ENCODE measurements around the gene GRID1. TPM values are rescaled to one million over a fixed set of nuclear protein-coding genes. Genes with fewer than 3 reads are reported as not detected.

GRID1 gene
- total RNA-seq, 1 donor from 2014 or later = under 0.01 TPM

DNA sequence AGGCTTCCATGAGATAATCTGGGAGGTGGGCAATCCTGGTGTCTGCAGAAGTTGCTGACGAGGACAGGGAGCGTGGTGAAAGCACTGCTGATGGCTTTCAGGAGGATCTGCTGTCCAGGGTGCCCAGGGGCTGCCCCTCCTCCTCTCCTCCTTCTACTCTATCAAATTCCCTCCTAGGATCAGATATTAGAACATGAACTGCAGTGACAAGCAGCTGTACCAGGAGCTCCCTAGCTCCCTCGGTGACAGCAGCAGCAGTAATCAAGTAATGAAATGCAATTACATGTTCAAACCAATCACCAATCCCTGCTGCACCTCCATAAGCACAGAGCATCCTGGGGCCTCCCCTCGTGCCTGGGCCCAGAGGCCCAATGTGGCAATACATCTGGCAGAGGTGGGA is 46.9 kb downstream of the GRID1 start:
- no peak for FAIRE-seq
- H3K4me3 ChIP-seq (ENCODE audit: low read depth, low read length) = no peak overlapping the region
- no peaks in the 10 kb centered on the region for H3K36me3 ChIP-seq (ENCODE audit: control insufficient read depth, insufficient read depth, low read length)
- TF ChIP-seq CTCF (IDR thresholded peaks at IDR 0.05; ENCODE audit: insufficient read depth, low read length, severe bottlenecking) = no peak
- DNase-seq (ENCODE audit: low read depth) = no peak
- H3K27me3 ChIP-seq (ENCODE audit: control insufficient read depth, insufficient read depth, low read length) = no peaks in the 10 kb centered on the region

- H3K27me3 ChIP-seq (ENCODE audit: control insufficient read depth, insufficient read depth, low read length) = no peaks in the 10 kb centered on the region
- TF ChIP-seq CTCF (IDR thresholded peaks at IDR 0.05; ENCODE audit: insufficient read depth, low read length, severe bottlenecking) = no peak
- peak; percentile 29 for DNase-seq (ENCODE audit: low read depth)
- H3K36me3 ChIP-seq (ENCODE audit: control insufficient read depth, insufficient read depth, low read length) = no peaks in the 10 kb centered on the region
- FAIRE-seq = no peak
- H3K4me3 ChIP-seq (ENCODE audit: low read depth, low read length) = no peak overlapping the region
Observed at GRCh38 chr10:86317949-86318725, 48.5 kb downstream of the GRID1 start.

DNA sequence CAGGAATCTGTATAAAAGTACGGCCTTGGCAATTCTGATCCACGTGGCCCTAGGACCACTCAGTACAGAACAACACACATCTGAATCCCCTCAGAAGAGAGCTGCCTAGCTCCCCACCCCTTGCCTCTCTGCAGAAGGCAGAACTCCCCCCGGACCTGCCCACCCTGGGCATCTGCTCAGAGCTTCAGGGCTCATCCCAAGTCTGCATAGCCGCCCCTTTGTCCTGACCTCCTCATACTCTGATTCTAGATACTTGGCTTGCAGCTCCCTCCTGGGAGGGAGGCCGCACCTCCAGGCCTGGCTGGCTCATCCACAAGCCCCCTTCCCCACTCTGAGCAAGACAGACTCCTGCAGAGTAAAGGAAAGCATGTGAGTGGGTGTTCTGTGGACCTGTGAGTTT is 49.6 kb downstream of the GRID1 start:
- TF ChIP-seq CTCF (IDR thresholded peaks at IDR 0.05; ENCODE audit: insufficient read depth, low read length, severe bottlenecking) = no peak
- no peaks in the 10 kb centered on the region for H3K36me3 ChIP-seq (ENCODE audit: control insufficient read depth, insufficient read depth, low read length)
- H3K27me3 ChIP-seq (ENCODE audit: control insufficient read depth, insufficient read depth, low read length) = no peaks in the 10 kb centered on the region
- DNase-seq (ENCODE audit: low read depth) (no peak), FAIRE-seq (no peak)
- no peak overlapping the region for H3K4me3 ChIP-seq (ENCODE audit: low read depth, low read length)

DNA sequence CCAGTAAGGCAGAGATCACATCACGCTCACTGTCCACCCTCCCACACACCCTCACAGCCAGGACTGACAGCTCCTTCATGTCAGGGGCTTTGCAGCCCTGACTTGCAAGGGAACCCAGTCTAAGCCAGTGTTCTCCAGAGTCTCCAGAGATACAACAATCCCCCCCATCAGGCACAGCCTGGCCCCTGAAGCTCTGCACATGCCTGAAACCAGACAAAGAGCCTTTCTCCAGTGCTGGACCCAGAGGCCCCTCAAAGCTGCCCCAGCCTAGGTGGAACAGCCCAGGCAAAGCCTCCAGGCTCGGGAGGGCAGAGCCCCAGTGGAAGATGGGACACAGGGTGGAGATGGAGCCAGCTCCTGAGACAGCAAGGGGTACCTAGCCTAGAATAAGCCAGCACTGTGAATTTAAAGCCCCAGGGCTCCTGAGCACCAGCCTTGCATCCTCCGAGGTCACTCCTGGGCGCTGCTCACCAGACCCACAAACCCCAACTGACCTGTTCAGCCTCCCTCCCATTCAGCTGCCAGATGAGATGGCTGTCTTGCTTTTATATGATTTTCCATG is 50.2 kb downstream of the GRID1 start:
- H3K4me3 ChIP-seq (ENCODE audit: low read depth, low read length) = no peak overlapping the region
- no peaks in the 10 kb centered on the region for H3K27me3 ChIP-seq (ENCODE audit: control insufficient read depth, insufficient read depth, low read length)
- no peaks in the 10 kb centered on the region for H3K36me3 ChIP-seq (ENCODE audit: control insufficient read depth, insufficient read depth, low read length)
- DNase-seq (ENCODE audit: low read depth) (no peak), FAIRE-seq (no peak)
- TF ChIP-seq CTCF (IDR thresholded peaks at IDR 0.05; ENCODE audit: insufficient read depth, low read length, severe bottlenecking) = no peak

DNA sequence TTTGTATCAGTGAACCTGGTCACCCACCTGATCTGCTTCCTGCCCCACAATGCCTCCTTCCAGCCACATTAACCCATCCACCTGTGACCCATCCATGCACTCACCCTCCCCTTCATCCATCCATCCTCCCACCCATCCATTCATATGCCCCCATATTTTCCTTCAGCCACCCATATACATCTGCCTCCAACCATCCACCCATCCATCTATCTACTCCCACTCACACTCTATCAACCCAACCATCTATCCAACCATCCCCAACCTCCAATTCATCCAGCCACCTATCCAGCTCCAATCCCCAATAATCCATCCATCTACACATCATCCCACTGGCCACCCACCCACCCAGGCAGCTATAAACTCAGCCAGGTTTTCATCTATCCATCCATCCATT is 51.0 kb downstream of the GRID1 start:
- FAIRE-seq (no peak), DNase-seq (ENCODE audit: low read depth) (no peak)
- H3K27me3 ChIP-seq (ENCODE audit: control insufficient read depth, insufficient read depth, low read length) = no peaks in the 10 kb centered on the region
- H3K36me3 ChIP-seq (ENCODE audit: control insufficient read depth, insufficient read depth, low read length) = no peaks in the 10 kb centered on the region
- TF ChIP-seq CTCF (IDR thresholded peaks at IDR 0.05; ENCODE audit: insufficient read depth, low read length, severe bottlenecking) = no peak
- no peak overlapping the region for H3K4me3 ChIP-seq (ENCODE audit: low read depth, low read length)

All from bronchial epithelial cell (primary cell).